GM19468 (cell line): Measurements from ENCODE around the gene MC3R.
"Not testable (repeated sequence)": the region's sequence is repeated elsewhere in the genome, so short reads cannot be mapped to it uniquely, and the experiment has no call there.

Experiments used
- ATAC-seq: cut with Tn5 transposase; IDR thresholded peaks from one replicate; pipeline ENCODE4 v1.9.1; 2021; ENCODE audit warnings: mild to moderate bottlenecking, moderate library complexity, moderate number of reproducible peaks; ENCODE audit not compliant: unreplicated experiment; ENCODE audit errors: extremely low read depth

MC3R gene

DNA sequence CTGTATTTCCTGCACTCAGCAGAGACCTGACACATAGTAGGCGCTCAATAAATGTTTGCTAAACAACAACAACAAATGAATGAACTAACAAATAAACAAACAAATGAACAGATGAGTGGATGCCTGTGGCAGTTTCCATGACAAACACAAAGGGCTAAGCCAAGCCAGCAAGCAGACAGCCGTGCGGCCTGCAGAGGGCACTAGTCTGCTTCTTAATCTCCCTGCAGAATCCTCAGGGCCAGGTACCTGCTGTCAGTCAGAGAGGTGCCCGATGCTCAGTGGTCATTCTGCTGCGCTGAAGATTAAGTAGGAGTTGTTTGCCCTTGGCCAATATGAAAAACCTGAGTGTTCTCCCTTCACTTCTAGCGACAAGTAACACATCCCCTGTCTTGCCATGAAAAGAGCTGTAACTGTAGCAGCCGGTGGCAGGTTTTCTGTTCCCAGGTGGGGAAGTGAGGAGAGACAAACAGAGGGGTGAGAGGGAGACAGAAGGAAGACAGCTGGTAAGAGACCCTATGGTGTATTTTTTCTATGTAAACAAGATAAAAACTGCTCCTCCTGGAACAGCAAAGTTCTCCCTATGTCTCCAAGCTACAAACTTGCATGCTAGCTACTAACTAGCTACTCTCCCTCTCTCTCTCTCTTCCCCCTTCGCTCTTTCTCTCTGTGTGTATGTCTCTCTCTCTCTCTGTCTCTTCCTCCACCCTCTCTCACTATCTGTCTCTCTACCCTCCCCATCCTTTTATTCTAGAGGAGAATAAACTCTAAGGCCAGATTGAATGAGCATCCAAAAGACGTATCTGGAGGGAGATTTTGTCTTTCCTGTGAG is at the start of gene MC3R:
TSS of gene MC3R (plus strand) at position 779 of the 829 bp plus-strand sequence. CDS start 112 bp downstream, outside the sequence.
- no peak for ATAC-seq

DNA sequence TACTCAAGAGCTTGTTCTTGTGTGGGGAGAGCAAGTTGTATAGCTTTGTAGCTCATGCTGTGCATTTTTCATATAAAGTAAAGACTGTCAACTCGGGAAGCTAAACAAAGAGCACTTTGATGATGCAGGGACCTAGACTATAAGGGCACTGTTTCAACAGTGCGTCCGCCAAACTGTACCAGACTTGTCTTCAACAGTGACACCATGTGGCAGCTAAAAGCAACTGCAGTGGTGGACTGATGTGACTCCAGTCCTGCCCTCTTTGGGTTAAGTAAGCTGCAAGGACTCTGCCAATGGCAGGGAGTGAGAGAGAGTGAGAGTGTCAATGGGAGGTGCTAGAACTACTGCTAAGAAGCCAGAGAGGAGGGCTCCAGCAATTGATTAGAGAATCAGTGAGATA is 48.1 kb upstream of the MC3R start:
- no peak for ATAC-seq

DNA sequence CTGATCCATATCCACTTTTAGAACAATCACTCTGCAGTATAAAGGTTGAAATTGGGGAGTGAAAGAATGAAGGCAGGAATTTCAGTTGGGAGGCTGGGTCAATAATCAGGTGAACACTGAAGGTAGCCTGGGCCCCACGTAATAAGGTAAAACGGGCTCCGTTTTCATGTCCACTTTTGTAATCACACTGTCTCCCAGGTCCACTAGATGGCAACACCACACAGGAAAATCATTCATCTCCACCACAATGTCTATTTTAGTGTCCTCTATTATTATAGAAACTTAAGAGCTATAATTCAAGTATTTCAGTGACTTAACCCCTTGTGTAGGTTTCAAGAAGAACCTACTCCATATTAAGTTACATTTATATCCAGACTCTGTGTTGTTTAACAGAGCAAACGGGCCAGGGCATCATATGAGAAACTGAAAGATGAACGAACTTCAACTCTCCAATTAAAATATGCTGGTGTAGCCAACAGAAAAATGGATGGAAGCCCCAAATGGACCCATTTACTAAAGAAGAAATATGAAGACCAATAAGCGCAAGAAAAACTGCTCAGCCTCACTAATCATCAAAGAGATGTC is 45.9 kb upstream of the MC3R start:
- ATAC-seq, result no peak

DNA sequence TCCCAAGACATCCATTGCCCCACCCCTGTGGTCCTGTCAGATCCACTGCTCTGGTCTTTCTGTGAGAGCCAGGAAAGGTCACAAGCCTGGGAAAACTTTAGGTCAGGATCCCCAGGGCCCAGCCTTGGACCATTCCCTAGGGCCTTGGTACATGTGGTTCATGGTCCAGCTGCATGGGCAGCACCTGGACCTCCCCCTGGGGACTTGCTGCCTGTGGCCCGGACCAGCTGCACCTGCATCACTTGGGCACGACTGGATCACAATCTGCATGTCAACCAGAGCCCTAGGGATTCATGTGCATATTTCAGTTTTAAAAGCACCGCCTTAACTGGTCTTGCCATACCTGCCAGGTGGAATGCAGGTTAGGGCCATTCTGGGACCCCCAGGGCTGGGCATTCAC is 44.3 kb upstream of the MC3R start:
- no peak for ATAC-seq

DNA sequence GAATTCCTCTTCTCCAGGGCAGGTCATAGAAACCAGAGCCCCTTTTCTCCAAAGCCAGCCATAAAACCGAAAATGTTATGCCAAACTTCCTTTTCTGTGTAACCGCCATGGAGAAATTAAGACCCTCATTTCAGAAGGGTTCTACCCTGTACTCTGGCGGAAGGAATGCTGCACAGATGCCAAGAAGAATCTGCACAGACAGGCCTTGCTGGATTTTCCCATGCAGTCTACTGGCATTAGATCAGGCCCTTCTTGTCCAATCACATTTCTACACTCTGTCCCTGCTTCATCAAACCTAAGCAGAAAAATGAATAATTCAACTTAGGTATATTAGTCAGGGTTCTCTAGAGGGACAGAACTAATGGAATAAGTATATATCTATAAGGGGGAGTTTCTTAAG is 43.2 kb upstream of the MC3R start:
- no peak for ATAC-seq

DNA sequence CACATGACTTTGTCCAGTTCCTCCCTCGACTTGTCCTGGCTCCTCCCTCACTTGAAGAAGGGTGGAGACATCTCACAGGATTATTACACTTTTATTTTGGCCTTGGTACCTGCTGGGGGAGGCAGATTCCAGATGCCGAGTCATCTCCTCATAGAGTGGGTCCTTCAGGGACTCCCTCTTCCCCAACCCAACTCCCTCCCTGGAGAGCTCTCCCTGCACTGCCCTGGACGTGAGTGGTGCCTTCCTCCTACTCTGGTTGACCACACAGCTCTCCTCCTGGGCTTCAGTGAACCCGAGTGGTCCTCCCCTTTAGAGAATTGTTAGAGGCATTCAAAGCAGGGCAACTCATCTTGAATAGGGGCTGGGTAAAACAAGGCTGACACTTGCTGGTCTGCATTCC is 40.9 kb upstream of the MC3R start:
- ATAC-seq, result no peak

DNA sequence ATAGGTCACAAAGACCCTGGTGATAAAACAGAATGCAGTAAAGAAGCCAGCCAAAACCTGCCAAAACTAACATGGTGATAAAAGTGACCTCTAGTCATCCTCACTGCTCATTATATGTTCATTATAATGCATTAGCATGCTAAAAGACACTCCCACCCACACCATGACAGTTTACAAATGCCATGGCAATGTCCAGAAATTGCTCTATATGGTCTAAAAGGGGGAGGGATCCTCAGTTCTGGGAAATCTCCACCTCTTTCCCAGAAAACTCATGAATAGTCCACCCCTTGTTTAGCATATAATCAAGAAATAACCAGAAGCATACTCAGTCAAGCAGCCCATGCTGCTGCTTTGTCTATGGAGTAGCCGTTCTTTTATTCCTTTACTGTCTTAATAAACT is 40.4 kb upstream of the MC3R start:
- ATAC-seq, result no peak

DNA sequence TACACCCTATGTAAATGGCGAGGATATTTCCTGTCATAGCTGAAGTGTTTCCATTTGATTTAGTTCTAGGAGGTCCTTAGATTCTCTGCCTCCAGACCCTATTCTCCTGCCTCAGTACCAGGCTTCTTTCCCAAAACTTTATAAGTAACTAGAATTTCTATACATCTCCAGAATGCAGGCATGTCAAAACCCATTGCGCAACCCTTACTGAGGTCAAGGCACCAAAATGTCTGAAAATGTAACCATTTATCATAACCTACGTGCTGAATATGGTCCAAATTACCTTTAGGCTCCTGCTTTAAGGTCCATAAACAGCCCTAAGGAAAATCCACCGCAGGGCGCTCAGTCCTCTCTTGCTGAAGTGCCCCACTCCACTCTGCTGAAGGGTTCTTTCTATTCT is 37.5 kb upstream of the MC3R start:
- no peak for ATAC-seq

DNA sequence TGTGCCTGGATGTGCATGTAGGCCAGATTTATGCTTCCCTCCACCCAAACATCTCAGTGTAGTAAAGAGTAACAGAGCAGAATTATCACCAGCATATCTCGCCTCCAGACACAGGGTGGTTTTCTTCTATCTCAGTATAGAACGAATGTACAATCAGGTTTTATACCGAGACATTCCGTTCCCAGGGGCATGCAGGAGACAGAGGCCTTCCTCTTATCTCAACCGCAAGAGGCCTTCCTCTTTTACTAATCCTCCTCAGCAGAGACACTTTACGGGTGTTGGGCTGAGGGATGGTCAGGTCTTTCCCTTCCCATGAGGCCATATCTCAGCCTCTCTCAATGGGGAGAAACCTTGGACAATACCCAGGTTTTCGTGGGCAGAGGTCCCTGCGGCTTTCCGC is 36.4 kb upstream of the MC3R start:
- no peak for ATAC-seq

DNA sequence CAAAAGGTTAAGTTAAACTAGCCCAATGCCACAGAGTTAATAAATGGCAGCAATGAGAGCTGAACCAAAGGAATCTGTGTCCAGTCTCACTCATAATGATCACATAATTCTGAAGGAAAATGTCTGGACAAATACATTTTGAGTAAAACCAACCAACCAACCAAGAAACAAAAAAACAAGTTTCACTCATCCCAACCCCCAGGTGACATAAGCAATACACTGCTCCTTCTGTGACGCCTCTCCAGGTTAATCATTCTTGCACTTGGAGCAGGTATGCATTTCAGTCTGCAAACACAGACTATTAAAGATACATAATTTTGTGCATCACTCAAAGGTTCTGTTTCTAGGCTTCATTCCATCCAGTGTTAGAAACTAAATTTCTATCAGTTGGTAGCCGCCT is 35.2 kb upstream of the MC3R start:
- ATAC-seq, result no peak

DNA sequence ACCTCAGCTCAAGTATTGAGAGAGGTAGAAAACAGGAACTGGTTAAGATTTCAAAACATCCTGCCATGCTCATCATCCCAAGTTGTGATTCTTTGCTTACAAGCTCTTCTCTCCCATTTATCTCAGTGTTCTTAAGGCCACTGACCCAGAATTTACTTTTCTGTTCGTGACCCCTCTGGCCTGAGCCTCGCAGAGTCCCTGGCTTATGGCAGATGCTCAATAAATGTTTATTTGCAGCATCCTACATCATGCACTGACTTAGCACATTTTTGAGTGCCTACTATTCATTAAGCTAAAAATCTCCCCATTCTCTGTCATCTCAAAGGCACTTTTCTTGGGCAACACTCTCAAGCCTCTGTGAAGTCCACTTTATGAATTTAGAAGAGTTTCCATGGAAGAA is 33.4 kb upstream of the MC3R start:
- no peak for ATAC-seq

DNA sequence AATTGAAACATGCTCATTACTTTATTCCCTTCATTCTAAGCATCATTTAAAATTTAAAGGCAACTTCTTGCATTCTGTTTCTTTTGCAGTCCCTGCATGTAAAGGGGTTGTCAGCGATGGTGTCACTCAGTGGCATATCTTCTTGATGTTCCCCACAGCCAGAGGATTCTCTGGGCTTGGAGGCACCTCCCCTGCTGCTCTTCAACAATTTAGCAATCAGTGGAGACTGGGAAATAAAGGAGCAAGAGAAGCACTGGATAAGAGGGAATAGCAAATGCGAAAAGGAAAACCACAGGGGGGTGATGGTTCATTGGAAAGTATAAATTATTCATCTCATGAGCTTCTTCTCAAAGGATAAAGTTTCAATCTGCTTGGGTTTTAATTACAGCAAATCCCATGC is 30.7 kb upstream of the MC3R start:
- ATAC-seq, result no peak

DNA sequence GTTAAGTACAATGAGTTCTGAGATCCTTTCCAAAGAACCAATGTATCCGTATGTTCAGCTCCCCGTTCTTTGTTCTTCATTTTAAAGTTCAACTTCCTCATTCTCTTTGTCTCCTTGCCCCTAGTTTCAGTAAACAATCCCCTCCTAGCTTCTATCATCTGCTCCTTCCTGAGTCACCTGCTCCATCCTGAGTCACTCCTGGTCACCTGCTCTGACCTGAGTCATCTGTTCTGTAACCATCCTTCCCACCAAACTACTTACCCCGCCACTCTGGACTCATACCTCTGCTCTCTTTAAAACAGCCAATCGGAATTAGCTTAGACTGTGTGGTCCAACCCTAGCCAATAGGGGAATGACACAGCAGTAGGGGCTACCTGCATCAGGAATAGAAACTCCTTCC is 27.3 kb upstream of the MC3R start:
- ATAC-seq, result not testable (repeated sequence)

DNA sequence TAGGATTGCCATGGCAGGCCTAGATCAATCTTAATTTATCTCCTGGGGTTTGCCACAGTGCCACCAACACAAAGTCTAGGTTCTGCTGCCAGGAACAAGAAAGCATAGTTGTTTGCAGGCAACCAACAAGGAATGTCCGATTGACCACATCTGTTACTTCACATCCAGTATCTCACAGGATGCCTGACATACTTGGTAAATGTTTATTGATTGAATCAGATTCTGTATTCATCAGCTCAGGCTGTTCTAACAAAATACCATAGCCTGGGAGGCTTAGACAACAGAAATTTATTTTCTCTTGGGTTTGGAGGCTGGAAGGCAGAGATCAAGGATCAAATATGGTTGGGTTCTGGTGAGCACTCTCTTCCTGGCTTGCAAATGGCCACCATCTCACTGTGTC is 26.3 kb upstream of the MC3R start:
- no peak for ATAC-seq

DNA sequence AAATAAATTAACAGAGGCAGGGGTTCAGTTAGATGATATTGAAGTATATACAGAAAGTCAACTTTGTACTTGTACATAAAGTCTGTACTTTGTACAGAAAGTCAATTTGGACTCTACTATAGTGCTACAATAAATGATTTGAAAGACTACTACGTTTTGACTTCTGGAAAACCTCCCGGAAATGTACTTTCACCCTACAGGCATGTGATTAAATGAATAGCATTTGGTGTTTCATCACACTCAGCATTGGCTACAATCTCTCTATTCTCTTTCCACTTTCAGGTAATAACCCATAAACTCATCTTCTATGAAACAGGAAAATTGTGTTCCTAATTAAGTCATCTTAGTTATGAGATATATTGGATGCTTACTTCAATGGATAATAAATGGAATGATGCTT is 25.6 kb upstream of the MC3R start:
- no peak for ATAC-seq

DNA sequence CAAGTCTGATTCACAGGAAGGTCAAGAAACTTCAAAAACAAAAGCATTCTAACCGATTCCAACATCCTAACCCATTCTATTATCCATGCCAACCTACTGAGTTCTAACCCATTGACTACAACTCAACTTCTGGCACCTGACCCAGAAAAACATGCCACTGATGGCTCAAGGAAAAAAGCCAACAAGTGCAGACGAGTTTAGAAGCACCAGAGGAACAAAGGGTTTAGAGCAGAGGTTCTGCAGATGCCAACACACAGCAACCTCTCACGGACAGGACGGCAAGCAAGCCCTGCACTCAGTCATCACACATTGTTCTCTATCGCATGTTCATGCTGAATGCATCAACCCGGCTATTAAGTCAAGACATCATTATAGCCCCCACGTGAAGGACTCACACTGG is 25.2 kb upstream of the MC3R start:
- no peak for ATAC-seq

DNA sequence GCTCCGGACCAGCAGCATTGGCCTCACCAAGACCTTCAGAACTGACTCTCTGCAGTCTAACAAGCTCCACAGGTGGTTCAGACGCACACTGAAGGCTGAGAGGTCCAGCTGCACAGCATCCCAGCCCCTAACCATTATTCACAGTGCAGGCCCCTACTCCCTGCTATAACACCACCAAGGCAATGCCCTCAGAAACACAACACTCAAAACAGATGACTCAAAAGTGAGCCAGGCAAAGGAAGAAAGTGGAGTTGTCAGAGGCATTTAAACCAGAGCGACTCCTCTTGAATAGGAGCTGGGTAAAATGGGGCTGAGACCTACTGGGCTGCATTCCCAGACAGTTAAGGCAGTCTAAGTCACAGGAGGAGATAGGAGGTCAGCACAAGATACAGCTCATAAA is 20.5 kb upstream of the MC3R start:
- ATAC-seq, result no peak

DNA sequence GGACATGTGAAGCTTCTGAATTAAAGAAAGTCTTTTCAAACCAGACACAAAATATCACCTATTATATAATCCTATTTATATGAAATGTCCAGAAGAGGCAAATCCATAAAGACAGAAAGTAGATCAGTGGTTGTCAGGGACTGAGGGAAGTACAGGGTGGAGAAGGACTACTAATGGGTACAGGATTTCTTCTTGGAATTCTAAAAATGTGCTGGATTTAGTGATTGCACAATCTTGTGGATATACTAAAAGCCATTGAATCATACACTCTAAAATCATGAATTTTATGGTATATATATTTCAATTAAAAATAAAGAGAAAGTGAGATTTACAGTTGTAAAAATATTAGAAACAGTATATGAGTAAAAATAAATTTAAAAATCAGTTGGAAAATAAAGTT is 18.7 kb upstream of the MC3R start:
- no peak for ATAC-seq

DNA sequence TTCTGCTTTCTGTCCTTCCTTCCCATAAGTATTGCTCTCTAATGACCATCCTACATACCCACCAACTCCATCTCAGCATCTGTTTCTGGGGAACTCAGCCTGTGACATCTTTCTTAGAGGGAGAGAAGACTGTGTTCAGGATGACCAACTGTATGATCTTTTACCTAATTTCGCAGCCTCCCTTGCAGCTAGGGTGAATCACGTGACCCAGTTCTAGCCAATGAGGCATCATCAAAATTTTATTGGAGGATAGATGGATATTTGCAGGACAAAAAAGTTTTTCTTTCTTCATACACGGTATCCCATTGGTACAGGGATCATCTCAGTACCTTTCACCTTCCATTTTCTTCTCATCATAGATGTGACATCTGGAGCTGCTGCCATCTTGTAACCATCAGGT is 14.4 kb upstream of the MC3R start:
- ATAC-seq, result no peak

DNA sequence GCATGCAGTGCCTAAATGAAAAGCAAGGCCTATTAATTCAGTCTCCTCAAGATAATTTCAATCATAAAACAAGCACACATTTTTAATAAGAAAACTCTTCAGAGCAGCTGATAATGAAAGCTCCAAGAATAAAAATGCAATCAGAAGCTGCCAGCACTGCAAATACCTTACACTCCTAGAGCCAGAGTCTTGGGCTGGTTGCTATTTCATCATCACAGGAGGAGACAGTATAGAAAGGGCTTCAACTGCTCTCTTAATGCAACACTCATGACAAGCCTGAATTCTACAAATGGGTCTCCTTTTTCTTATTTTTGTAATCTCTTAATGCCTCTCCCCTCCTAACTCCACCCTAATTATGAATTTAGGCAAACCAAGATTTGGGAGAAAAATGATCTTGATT is 11.2 kb upstream of the MC3R start:
- no peak for ATAC-seq

DNA sequence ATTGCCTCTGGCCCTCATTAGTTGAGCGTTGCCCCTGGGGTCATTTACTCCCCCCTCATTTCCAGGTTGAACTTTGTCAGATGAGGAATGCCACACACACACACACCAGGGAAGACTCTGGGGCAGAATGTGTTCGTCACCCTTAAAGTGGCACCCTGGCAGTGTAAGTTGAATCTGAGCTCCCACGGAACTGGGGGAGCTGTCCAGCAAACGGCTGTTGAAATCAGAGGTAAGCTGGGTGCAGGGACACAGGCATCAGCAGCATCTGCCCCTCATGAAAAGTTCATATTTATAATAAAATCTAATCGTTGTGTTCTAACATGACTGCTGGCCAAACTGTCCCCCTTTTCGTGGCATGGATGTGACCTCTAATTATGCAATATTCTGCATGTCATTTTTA is 4.3 kb upstream of the MC3R start:
- ATAC-seq, result no peak

DNA sequence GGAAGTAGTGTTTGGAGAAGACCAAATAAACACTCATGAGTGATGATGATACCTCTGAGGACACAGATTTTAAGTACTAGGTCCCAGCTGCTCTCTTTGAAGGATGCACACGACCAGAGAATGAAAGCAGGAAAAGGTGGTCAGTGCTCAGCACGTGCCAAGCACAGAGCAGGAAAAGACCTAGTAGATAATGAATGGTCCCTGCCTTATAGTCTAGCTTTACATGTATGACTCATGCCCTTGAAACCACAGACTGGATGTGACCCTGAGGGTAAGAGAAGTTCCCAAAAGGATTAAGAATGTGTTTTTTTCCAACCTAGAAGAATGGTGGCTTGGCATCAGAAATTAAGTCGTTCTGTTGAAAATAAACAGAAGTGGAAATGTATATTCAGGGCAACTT is 2.8 kb upstream of the MC3R start:
- ATAC-seq, result no peak
